Mesothelial cell of epicardium (in vitro differentiated cells): ENCODE data around the gene ANAPC10. TPM values are rescaled to one million over a fixed set of nuclear protein-coding genes. Genes with fewer than 3 reads are reported as not detected.

Experiments
- DNase-seq, 2 experiments: peaks; one replicate each; pipeline ENCODE4 v3.0.0; 2021; ENCODE audit warnings: low spot score in 2 of 2; ENCODE audit not compliant: unreplicated experiment in 2 of 2
- H3K27ac Mint-ChIP-seq: 2 replicates; pipeline ENCODE4 v1.8.0; 2021; ENCODE audit warnings: mixed read lengths
- H3K27me3 Mint-ChIP-seq: 2 replicates; pipeline ENCODE4 v1.8.0; 2021; ENCODE audit warnings: low read depth, mixed read lengths
- H3K36me3 Mint-ChIP-seq: 2 replicates; pipeline ENCODE4 v1.8.0; 2021; ENCODE audit warnings: mixed read lengths
- H3K4me1 Mint-ChIP-seq: 2 replicates; pipeline ENCODE4 v1.8.0; 2021; ENCODE audit warnings: mixed read lengths
- H3K4me3 Mint-ChIP-seq: 2 replicates; pipeline ENCODE4 v1.8.0; 2021; ENCODE audit warnings: mild to moderate bottlenecking, moderate library complexity, mixed read lengths
- H3K9me3 Mint-ChIP-seq: 2 replicates; pipeline ENCODE4 v1.8.0; 2021; ENCODE audit warnings: mixed read lengths
- CTCF ChIP-seq: fragments of 200-600 bp; sonication (generic); IDR thresholded peaks from one replicate; pipeline ENCODE4 v1.5.0; 2021; ENCODE audit warnings: antibody characterized with exemption; ENCODE audit not compliant: unreplicated experiment
- total RNA-seq: library from RNA; stranded (reverse); gene quantifications from 3 replicates; pipeline ENCODE4 v1.2.1, GENCODE V29; 2021

Gene ANAPC10
- total RNA-seq, 1 donor from 2014 or later, result 24.2 TPM

- no peak for DNase-seq
- Mint-ChIP-seq H3K4me3 (no peak overlapping the region), H3K27ac (no peak overlapping the region), H3K27me3 (no peaks in the 10 kb centered on the region), H3K36me3 (peaks cover 13% of the 10 kb centered on the region), H3K4me1 (peaks cover 2% of the 10 kb centered on the region), H3K9me3 (peaks cover 5% of the 10 kb centered on the region)
- TF ChIP-seq CTCF, result no peak
Observed at GRCh38 chr4:145055533-145056257, 42.3 kb downstream of the ANAPC10 start.

- Mint-ChIP-seq H3K9me3 (peaks cover 15% of the 10 kb centered on the region), H3K4me1 (peaks cover 1% of the 10 kb centered on the region), H3K27me3 (no peaks in the 10 kb centered on the region), H3K36me3 (peaks cover 18% of the 10 kb centered on the region), H3K27ac (no peak overlapping the region), H3K4me3 (no peak overlapping the region)
- no peak for DNase-seq
- no peak for TF ChIP-seq CTCF
Observed at GRCh38 chr4:145049241-145049640, 48.8 kb downstream of the ANAPC10 start.

- peaks cover 15% of the 10 kb centered on the region for H3K9me3 Mint-ChIP-seq
- peaks cover 18% of the 10 kb centered on the region for H3K36me3 Mint-ChIP-seq
- no peak for DNase-seq
- H3K27ac Mint-ChIP-seq, result no peak overlapping the region
- no peaks in the 10 kb centered on the region for H3K27me3 Mint-ChIP-seq
- no peak overlapping the region for H3K4me3 Mint-ChIP-seq
- H3K4me1 Mint-ChIP-seq, result peaks cover 1% of the 10 kb centered on the region
- no peak for TF ChIP-seq CTCF
Observed at GRCh38 chr4:145048817-145049216, 49.2 kb downstream of the ANAPC10 start.

GRCh38 chr4:145047151-145047550, 50.8 kb downstream of the ANAPC10 start:
- no peak for TF ChIP-seq CTCF
- DNase-seq, result no peak
- peaks cover 15% of the 10 kb centered on the region for H3K9me3 Mint-ChIP-seq
- no peak overlapping the region for H3K4me3 Mint-ChIP-seq
- H3K27me3 Mint-ChIP-seq, result no peaks in the 10 kb centered on the region
- no peak overlapping the region for H3K27ac Mint-ChIP-seq
- peaks cover 1% of the 10 kb centered on the region for H3K4me1 Mint-ChIP-seq
- peaks cover 18% of the 10 kb centered on the region for H3K36me3 Mint-ChIP-seq

GRCh38 chr4:145045180-145045579, 52.8 kb downstream of the ANAPC10 start:
- Mint-ChIP-seq H3K4me1 (peaks cover 1% of the 10 kb centered on the region), H3K9me3 (peaks cover 5% of the 10 kb centered on the region), H3K27me3 (no peaks in the 10 kb centered on the region), H3K27ac (no peak overlapping the region), H3K4me3 (no peak overlapping the region), H3K36me3 (peaks cover 5% of the 10 kb centered on the region)
- DNase-seq, result no peak
- TF ChIP-seq CTCF, result no peak
